SKM-1 treated with dmso at 0.1 percent for 144 hours (cell line): ENCODE data around the gene HS3ST2.
A peak's percentile ranks its signal among the peaks of the same experiment; 100 is the strongest.
"Not testable (repeated sequence)": the region's sequence is repeated elsewhere in the genome, so short reads cannot be mapped to it uniquely, and the experiment has no call there.

Experiments used
- DNase-seq: peaks from one replicate; lab custom pipeline; 2025; ENCODE audit not compliant: unreplicated experiment; lab: John Stamatoyannopoulos, UW

HS3ST2 gene

GRCh38 chr16:22874394-22874793, 60.4 kb downstream of the HS3ST2 start:
- no peak for DNase-seq

- DNase-seq = no peak
Observed at GRCh38 chr16:22878955-22879354, 65.0 kb downstream of the HS3ST2 start.

- no peak for DNase-seq
Observed at GRCh38 chr16:22879466-22879865, 65.5 kb downstream of the HS3ST2 start.

GRCh38 chr16:22882981-22883380, 69.0 kb downstream of the HS3ST2 start:
- no peak for DNase-seq

- no peak for DNase-seq
Observed at GRCh38 chr16:22885951-22886350, 72.0 kb downstream of the HS3ST2 start.

- no peak for DNase-seq
Observed at GRCh38 chr16:22886927-22887326, 73.0 kb downstream of the HS3ST2 start.

GRCh38 chr16:22887445-22887844, 73.5 kb downstream of the HS3ST2 start:
- DNase-seq = no peak

GRCh38 chr16:22888791-22889190, 74.8 kb downstream of the HS3ST2 start:
- DNase-seq = no peak

GRCh38 chr16:22890976-22891375, 77.0 kb downstream of the HS3ST2 start:
- DNase-seq = no peak

GRCh38 chr16:22897184-22897583, 83.2 kb downstream of the HS3ST2 start:
- DNase-seq = no peak

- DNase-seq = no peak
Observed at GRCh38 chr16:22898131-22898530, 84.2 kb downstream of the HS3ST2 start.

GRCh38 chr16:22898874-22899348, 84.9 kb downstream of the HS3ST2 start:
- DNase-seq = peak; percentile 42

GRCh38 chr16:22899567-22899966, 85.6 kb downstream of the HS3ST2 start:
- not testable (repeated sequence) for DNase-seq

GRCh38 chr16:22900863-22901262, 86.9 kb downstream of the HS3ST2 start:
- no peak for DNase-seq

- no peak for DNase-seq
Observed at GRCh38 chr16:22901563-22901962, 87.6 kb downstream of the HS3ST2 start.

- DNase-seq = no peak
Observed at GRCh38 chr16:22903716-22904115, 89.8 kb downstream of the HS3ST2 start.

- DNase-seq = no peak
Observed at GRCh38 chr16:22912654-22913053, 98.7 kb downstream of the HS3ST2 start.

- DNase-seq = no peak
Observed at GRCh38 chr16:22915003-22915402, 101.0 kb downstream of the HS3ST2 start.

- no peak for DNase-seq
Observed at GRCh38 chr16:22923491-22923890, 109.5 kb downstream of the HS3ST2 start.

GRCh38 chr16:22924492-22924891, 110.5 kb downstream of the HS3ST2 start:
- DNase-seq = no peak

- DNase-seq = no peak
Observed at GRCh38 chr16:22926105-22926751, 112.3 kb downstream of the HS3ST2 start.

- DNase-seq = no peak
Observed at GRCh38 chr16:22927306-22927705, 113.3 kb downstream of the HS3ST2 start.

GRCh38 chr16:22928882-22929435, 115.0 kb downstream of the HS3ST2 start:
- DNase-seq = no peak
